Hepatocyte (in vitro differentiated cells): ENCODE results near the gene PYHIN1.

ENCODE experiments used
- CTCF ChIP-seq: fragments of 200-600 bp; sonication (generic); IDR thresholded peaks from 2 replicates; pipeline ENCODE4 v1.5.1; 2016; ENCODE audit warnings: antibody characterized with exemption, mild to moderate bottlenecking; ENCODE audit not compliant: poor library complexity
- EZH2phosphoT487 ChIP-seq: fragments of 200-600 bp; sonication (generic); IDR thresholded peaks from one replicate; pipeline ENCODE4 v1.6.1; 2018; ENCODE audit warnings: antibody characterized with exemption, mild to moderate bottlenecking, low read depth, moderate library complexity; ENCODE audit not compliant: unreplicated experiment, severe bottlenecking

DNA sequence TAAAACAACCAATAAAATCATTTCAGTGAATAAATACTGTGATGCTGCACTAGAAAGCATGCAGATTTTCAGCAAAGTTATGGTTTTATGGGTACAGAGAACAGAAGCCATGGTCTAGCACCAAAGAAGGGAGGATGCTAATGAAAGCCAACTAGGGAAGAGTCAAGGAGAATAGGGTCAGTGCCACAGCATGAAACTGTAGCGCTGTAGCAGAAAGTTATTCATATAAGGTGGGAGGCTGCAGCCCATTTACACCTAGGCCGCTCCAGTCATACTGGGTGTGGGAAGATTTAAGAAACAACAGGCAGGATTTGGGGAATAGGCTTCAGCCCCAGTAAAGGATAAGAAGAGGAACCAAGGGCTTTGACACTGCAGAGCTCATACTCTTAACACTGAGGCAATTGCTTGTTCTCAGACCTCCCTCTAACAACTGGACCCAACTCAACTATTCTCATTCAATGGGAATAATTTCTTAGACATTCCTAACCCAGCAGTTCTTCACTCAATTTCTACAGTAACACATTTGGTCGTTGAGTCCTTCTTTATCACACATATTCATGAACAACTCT lies 82.7 kb downstream of the PYHIN1 start:
- TF ChIP-seq CTCF = no peak
- no peak for TF ChIP-seq EZH2phosphoT487
